Endothelial cell of umbilical vein (primary cell): ENCODE results near the gene BACH2. TPM values are rescaled to one million over a fixed set of nuclear protein-coding genes. Genes with fewer than 3 reads are reported as not detected.

Experiments used
- BruUV-seq: library from RNA; stranded (reverse); fragments of 400-500 nt; replicated peaks from 2 replicates; lab custom pipeline; 2021; lab: Mats Ljungman, UMichigan
- CTCF ChIA-PET: fragments of 300-600, 350-600 bp; sonication (Branson Sonifier 250); formaldehyde crosslinking; loops from one replicate; lab custom pipeline; 2021; ENCODE audit warnings: antibody characterized with exemption, inconsistent platforms; lab: Charles Lee
- POLR2A ChIA-PET: fragments of 300-600, 350-600 bp; sonication (Branson Sonifier 250); formaldehyde crosslinking; loops from one replicate; lab custom pipeline; 2021; ENCODE audit warnings: antibody characterized with exemption, inconsistent platforms; lab: Charles Lee
- DNase-seq: peaks from one replicate; pipeline ENCODE4 v3.0.0-alpha.2; 2011; ENCODE audit warnings: low read depth, low spot score
- FAIRE-seq: peaks from 2 replicates; lab custom pipeline; 2011; peaks lifted over from hg19 to GRCh38; lab: Jason Lieb, UNC
- H2AFZ ChIP-seq: 2 replicates; pipeline ENCODE4 v1.6.0; 2012; ENCODE audit warnings: low read depth, low read length, control low read depth, inconsistent platforms
- H3K27ac ChIP-seq: 2 replicates; pipeline ENCODE4 v1.5.1; 2011; ENCODE audit warnings: low read depth, mild to moderate bottlenecking, control low read depth, low read length, moderate library complexity; ENCODE audit not compliant: insufficient read depth
- H3K27me3 ChIP-seq, 2 experiments: 2 replicates each; pipeline versions ENCODE4 v1.6.0 to v1.6.1; 2011; ENCODE audit warnings: low read length in 2 of 2, mixed read lengths in 1 of 2; ENCODE audit not compliant: control insufficient read depth in 2 of 2, insufficient read depth in 2 of 2
- H3K36me3 ChIP-seq, 2 experiments: 2 replicates in 1 of 2; 3 replicates in 1 of 2; pipeline ENCODE4 v1.5.1; 2011; ENCODE audit warnings: low read length in 2 of 2, mild to moderate bottlenecking in 1 of 2, moderate library complexity in 1 of 2; ENCODE audit not compliant: control insufficient read depth in 2 of 2, insufficient read depth in 2 of 2; ENCODE audit errors: extremely low read depth in 1 of 2
- H3K4me1 ChIP-seq: 3 replicates; pipeline ENCODE4 v1.5.1; 2011; ENCODE audit warnings: mild to moderate bottlenecking, low read length; ENCODE audit not compliant: control insufficient read depth, insufficient read depth; ENCODE audit errors: extremely low read depth
- H3K4me2 ChIP-seq: 2 replicates; pipeline ENCODE4 v1.6.1; 2011; ENCODE audit warnings: low read length, control low read depth, mixed read lengths; ENCODE audit not compliant: insufficient read depth
- H3K4me3 ChIP-seq, 3 experiments: fragments of 200-600 bp in 1 of 3; sonication (generic), shearing (Covaris generic) in 1 of 3; replicated peaks in 1 of 3; 2 replicates each; pipeline ENCODE4 v1.5.1; 2011 to 2016; ENCODE audit warnings: control low read depth in 3 of 3, low read length in 3 of 3, mild to moderate bottlenecking in 2 of 3, inconsistent platforms in 1 of 3, low read depth in 1 of 3, moderate library complexity in 1 of 3; ENCODE audit not compliant: insufficient read depth in 1 of 3
- H3K79me2 ChIP-seq: 2 replicates; pipeline ENCODE4 v1.6.0; 2012; ENCODE audit warnings: low read length, inconsistent platforms; ENCODE audit not compliant: control insufficient read depth, insufficient read depth
- H3K9ac ChIP-seq: replicated peaks from 2 replicates; pipeline ENCODE3; 2011; ENCODE audit warnings: low read length, control low read depth; ENCODE audit not compliant: insufficient read depth; ENCODE audit errors: extremely low read depth
- H3K9me1 ChIP-seq: replicated peaks from 3 replicates; pipeline ENCODE4 v1.6.0; 2011; ENCODE audit warnings: mild to moderate bottlenecking, low read length; ENCODE audit not compliant: control insufficient read depth, insufficient read depth; ENCODE audit errors: extremely low read depth
- H3K9me3 ChIP-seq: replicated peaks from 2 replicates; pipeline ENCODE4 v1.5.1; 2012; ENCODE audit warnings: low read length, inconsistent platforms; ENCODE audit not compliant: control insufficient read depth, insufficient read depth
- H4K20me1 ChIP-seq: replicated peaks from 2 replicates; pipeline ENCODE3; 2011; ENCODE audit warnings: mild to moderate bottlenecking, low read length; ENCODE audit not compliant: control insufficient read depth, insufficient read depth; ENCODE audit errors: extremely low read depth
- CTCF ChIP-seq, 2 donors: IDR thresholded peaks; 1 replicate in 1 of 2; 2 replicates in 1 of 2; pipeline ENCODE4 v1.5.1; 2011; ENCODE audit warnings: low read length in 2 of 2, mild to moderate bottlenecking in 2 of 2, moderate library complexity in 2 of 2, control low read depth in 1 of 2, inconsistent platforms in 1 of 2, low read depth in 1 of 2; ENCODE audit not compliant: insufficient read depth in 1 of 2; ENCODE audit errors: extremely low read depth in 1 of 2
- EZH2 ChIP-seq: IDR thresholded peaks from 2 replicates; pipeline ENCODE4 v1.6.1; 2012; ENCODE audit warnings: borderline replicate concordance, low read depth, mild to moderate bottlenecking, moderate library complexity, low read length, inconsistent platforms; ENCODE audit not compliant: severe bottlenecking
- FOS ChIP-seq: IDR thresholded peaks from 2 replicates; pipeline ENCODE4 v1.6.1; 2011; ENCODE audit warnings: mild to moderate bottlenecking, low read length, moderate library complexity, borderline replicate concordance; ENCODE audit not compliant: insufficient read depth
- GATA2 ChIP-seq: IDR thresholded peaks from 2 replicates; pipeline ENCODE4 v1.7.0; 2011; ENCODE audit warnings: low read depth, mild to moderate bottlenecking, moderate library complexity, mixed read lengths, low read length; ENCODE audit not compliant: insufficient read length, insufficient read depth
- JUN ChIP-seq: IDR thresholded peaks from 2 replicates; pipeline ENCODE4 v1.6.1; 2011; ENCODE audit warnings: borderline replicate concordance, low read depth; ENCODE audit not compliant: insufficient read length, insufficient read depth
- MAX ChIP-seq: IDR thresholded peaks from 2 replicates; pipeline ENCODE4 v1.6.1; 2011; ENCODE audit not compliant: insufficient read depth, insufficient read length
- MYC ChIP-seq: IDR thresholded peaks from one replicate; pipeline ENCODE4 v1.6.1; 2011; ENCODE audit warnings: mild to moderate bottlenecking, low read depth, low read length
- POLR2A ChIP-seq: IDR thresholded peaks from 2 replicates; pipeline ENCODE4 v1.6.1; 2012; ENCODE audit warnings: low read depth, mild to moderate bottlenecking, control low read depth, low read length
- POLR2AphosphoS5 ChIP-seq: IDR thresholded peaks from 2 replicates; pipeline ENCODE4 v1.6.1; 2012; ENCODE audit warnings: low read depth, mild to moderate bottlenecking, control low read depth, low read length, moderate library complexity; ENCODE audit not compliant: insufficient read depth
- dilution Hi-C: fragments of 300-500 bp; cut with MboI; formaldehyde crosslinking; loops from one replicate; pipeline ENCODE4 v1.15.0; 2019; ENCODE audit warnings: low sequenced_read_pairs; ENCODE audit not compliant: extremely low pct_ligation_motif_present
- intact Hi-C: fragments of 100-400 bp; cut with micrococcal nuclease; formaldehyde crosslinking; loops from one replicate; pipeline ENCODE4 v1.10.0; 2022
- polyA plus RNA-seq, 4 experiments: library from polyadenylated mRNA; depleted of rRNA in 3 of 4; stranded (reverse) in 3 of 4; unstranded in 1 of 4; fragments of >200 nt; gene quantifications; 2 replicates each; pipeline versions ENCODE4 v1.2.1 to v1.2.3, GENCODE V29; 2011 to 2012; ENCODE audit warnings: missing spikeins in 1 of 4
- total RNA-seq: library from RNA; stranded (reverse); gene quantifications from 2 replicates; pipeline ENCODE4 v1.2.3, GENCODE V29; 2021

Gene BACH2
- total and polyA plus RNA-seq, 2 donors (not counting 3 experiments of a cell fraction or from before 2014, with no cell fraction given), result 1.7 to 5.6 TPM

GRCh38 chr6:90183587-90184333 lies 112.9 kb downstream of the BACH2 start:
- CTCF ChIA-PET, result interaction anchor here (0.9 to 1.6 kb wide), 6 partner anchors 20 to 295 kb away, joined by 3 to 9 read pairs (median 4); no protein-coding TSS in a partner anchor
- no peak for FAIRE-seq
- H3K9ac ChIP-seq, result no peak overlapping the region

More at GRCh38 chr6:90183587-90184333, 112.9 kb downstream of the BACH2 start:
- Histone ChIP-seq H3K79me2 (no peaks in the 10 kb centered on the region), H2AFZ (no peak overlapping the region), H3K4me3 (no peak overlapping the region), H3K4me1 (peaks cover 10% of the 10 kb centered on the region), H3K9me1 (no peaks in the 10 kb centered on the region), H3K9me3 (no peaks in the 10 kb centered on the region), H3K27ac (no peak overlapping the region), H3K27me3 (peaks cover 0 to under 1% of the 10 kb centered on the region in 2 experiments), H3K4me2 (no peak overlapping the region), H4K20me1 (no peaks in the 10 kb centered on the region), H3K36me3 (no peaks in the 10 kb centered on the region)
- BruUV-seq, result no TSS peak
- no peak for DNase-seq
- intact Hi-C loops, result loop anchor here (2.0 to 10.0 kb wide), 2 partner anchors 113 to 291 kb away; partner anchors contain the start of gene BACH2
- dilution Hi-C loops, result no loop called here
- POLR2A ChIA-PET, result no interaction called here
- no peak for TF ChIP-seq POLR2A
- no peak for TF ChIP-seq MAX
- TF ChIP-seq POLR2AphosphoS5, result no peak
- no peak for TF ChIP-seq CTCF (IDR thresholded peaks at IDR 0.05; ENCODE audit: extremely low read depth in 1 of 2, insufficient read depth in 1 of 2, low read depth in 1 of 2, low read length in 2 of 2)
- no peak for TF ChIP-seq GATA2
- TF ChIP-seq FOS, result no peak
- no peak for TF ChIP-seq JUN
- TF ChIP-seq EZH2, result no peak
- TF ChIP-seq MYC, result no peak
